H1 (cell line): ENCODE data around the gene BTBD3. TPM values are rescaled to one million over a fixed set of nuclear protein-coding genes. Genes with fewer than 3 reads are reported as not detected.

Experiments
- CTCF ChIA-PET: fragments of 300-600 bp; sonication (Branson Sonifier 250); formaldehyde crosslinking; loops from one replicate; lab custom pipeline; 2021; ENCODE audit not compliant: partially characterized antibody; lab: Charles Lee
- POLR2A ChIA-PET: fragments of 300-600 bp; sonication (Branson Sonifier 250); formaldehyde crosslinking; loops from one replicate; lab custom pipeline; 2021; ENCODE audit warnings: inconsistent platforms; ENCODE audit not compliant: partially characterized antibody; lab: Charles Lee
- DNase-seq, 2 experiments: peaks; one replicate each; pipeline versions ENCODE4 v3.0.0 to v3.0.0-alpha.2; 2010 to 2022; ENCODE audit warnings: low spot score in 2 of 2, low read depth in 1 of 2, mixed read lengths in 1 of 2
- FAIRE-seq: peaks from 2 replicates; lab custom pipeline; 2011; peaks lifted over from hg19 to GRCh38; lab: Jason Lieb, UNC
- H2AFZ ChIP-seq: 2 replicates; pipeline ENCODE4 v1.8.1; 2012; ENCODE audit warnings: low read length, inconsistent platforms
- H2AK5ac ChIP-seq: 2 replicates; pipeline ENCODE4 v1.6.1; 2013; ENCODE audit warnings: low read depth, low read length
- H2BK120ac ChIP-seq: replicated peaks from 2 replicates; pipeline ENCODE3; 2013; ENCODE audit warnings: low read depth, low read length, inconsistent platforms
- H2BK12ac ChIP-seq: 2 replicates; pipeline ENCODE4 v1.6.1; 2013; ENCODE audit warnings: low read depth, low read length
- H2BK15ac ChIP-seq: 2 replicates; pipeline ENCODE4 v1.6.1; 2013; ENCODE audit warnings: low read length
- H2BK20ac ChIP-seq: 2 replicates; pipeline ENCODE4 v1.6.1; 2013; ENCODE audit warnings: low read length
- H2BK5ac ChIP-seq: 2 replicates; pipeline ENCODE4 v1.6.1; 2013; ENCODE audit warnings: low read depth, low read length
- H3K14ac ChIP-seq: 2 replicates; pipeline ENCODE4 v1.6.1; 2013; ENCODE audit warnings: inconsistent platforms; ENCODE audit not compliant: insufficient read length
- H3K18ac ChIP-seq: 2 replicates; pipeline ENCODE4 v1.6.1; 2013; ENCODE audit warnings: low read length; ENCODE audit errors: extremely low read depth
- H3K23ac ChIP-seq: 2 replicates; pipeline ENCODE4 v1.6.1; 2013; ENCODE audit warnings: inconsistent platforms; ENCODE audit not compliant: insufficient read length
- H3K23me2 ChIP-seq: 2 replicates; pipeline ENCODE4 v1.6.1; 2013; ENCODE audit warnings: low read depth, low read length
- H3K27ac ChIP-seq: 2 replicates; pipeline ENCODE4 v1.6.1; 2011; ENCODE audit warnings: low read depth, low read length, inconsistent platforms
- H3K27me3 ChIP-seq, 4 experiments: replicated peaks in 1 of 4; 1 replicate in 1 of 4; 2 replicates in 3 of 4; pipeline versions ENCODE4 v1.6.1 to v1.8.1; 2011 to 2013; ENCODE audit warnings: low read length in 3 of 4, mild to moderate bottlenecking in 3 of 4, inconsistent platforms in 2 of 4, mixed read lengths in 2 of 4, moderate library complexity in 1 of 4; ENCODE audit not compliant: control insufficient read depth in 3 of 4, insufficient read depth in 3 of 4; ENCODE audit errors: extremely low read depth in 1 of 4
- H3K36me3 ChIP-seq, 4 experiments: 2 replicates each; pipeline versions ENCODE4 v1.6.1 to v1.8.1; 2011 to 2013; ENCODE audit warnings: mild to moderate bottlenecking in 4 of 4, low read length in 3 of 4, moderate library complexity in 2 of 4, control low read depth in 1 of 4, inconsistent platforms in 1 of 4; ENCODE audit not compliant: insufficient read depth in 4 of 4, control insufficient read depth in 2 of 4
- H3K4ac ChIP-seq: replicated peaks from 2 replicates; pipeline ENCODE3; 2013; ENCODE audit warnings: low read length, low read depth, mixed read lengths, inconsistent platforms; ENCODE audit not compliant: insufficient read length
- H3K4me1 ChIP-seq, 4 experiments: replicated peaks in 1 of 4; 1 replicate in 1 of 4; 2 replicates in 3 of 4; pipeline versions ENCODE4 v1.6.1 to v1.8.1; 2011 to 2013; ENCODE audit warnings: low read length in 3 of 4, inconsistent platforms in 2 of 4, mixed read lengths in 1 of 4; ENCODE audit not compliant: insufficient read depth in 4 of 4, control insufficient read depth in 3 of 4
- H3K4me2 ChIP-seq, 2 experiments: 2 replicates each; pipeline versions ENCODE4 v1.6.1 to v1.8.1; 2011 to 2013; ENCODE audit warnings: low read depth in 2 of 2, low read length in 2 of 2, control low read depth in 1 of 2, inconsistent platforms in 1 of 2, mild to moderate bottlenecking in 1 of 2; ENCODE audit not compliant: insufficient read depth in 1 of 2
- H3K4me3 ChIP-seq, 4 experiments: fragments of 200-600, 300-600 bp in 1 of 4; sonication (generic), shearing (Covaris generic), sonication (Bioruptor Twin) in 1 of 4; 2 replicates each; pipeline versions ENCODE4 v1.5.1 to v1.8.1; 2011 to 2016; ENCODE audit warnings: low read length in 4 of 4, low read depth in 3 of 4, control low read depth in 2 of 4, inconsistent platforms in 2 of 4, mild to moderate bottlenecking in 2 of 4, mixed read lengths in 1 of 4, moderate library complexity in 1 of 4; ENCODE audit not compliant: insufficient read depth in 2 of 4; ENCODE audit errors: extremely low read depth in 1 of 4
- H3K56ac ChIP-seq: replicated peaks from 2 replicates; pipeline ENCODE3; 2013; ENCODE audit warnings: low read depth, mild to moderate bottlenecking, mixed read lengths, low read length, inconsistent platforms; ENCODE audit not compliant: insufficient read length
- H3K79me1 ChIP-seq: 2 replicates; pipeline ENCODE4 v1.6.1; 2013; ENCODE audit warnings: low read depth, low read length, control low read depth
- H3K79me2 ChIP-seq, 2 experiments: 2 replicates each; pipeline versions ENCODE4 v1.6.1 to v1.8.1; 2012 to 2013; ENCODE audit warnings: low read length in 2 of 2, mild to moderate bottlenecking in 2 of 2, inconsistent platforms in 1 of 2; ENCODE audit not compliant: insufficient read depth in 2 of 2, control insufficient read depth in 1 of 2
- H3K9ac ChIP-seq, 4 experiments: replicated peaks in 1 of 4; 1 replicate in 1 of 4; 2 replicates in 3 of 4; pipeline versions ENCODE4 v1.6.1 to v1.8.1; 2011 to 2013; ENCODE audit warnings: low read depth in 3 of 4, low read length in 3 of 4, control low read depth in 2 of 4, mild to moderate bottlenecking in 2 of 4, moderate library complexity in 2 of 4, inconsistent platforms in 1 of 4; ENCODE audit errors: extremely low read depth in 1 of 4
- H3K9me3 ChIP-seq, 2 experiments: 2 replicates each; pipeline versions ENCODE4 v1.6.1 to v1.8.1; 2012 to 2013; ENCODE audit warnings: mild to moderate bottlenecking in 2 of 2, moderate library complexity in 2 of 2, control low read depth in 1 of 2, inconsistent platforms in 1 of 2, low read depth in 1 of 2, low read length in 1 of 2, mixed read lengths in 1 of 2; ENCODE audit not compliant: insufficient read depth in 2 of 2
- H4K20me1 ChIP-seq, 2 experiments: replicated peaks in 1 of 2; 2 replicates each; pipeline versions ENCODE3 to v1.8.1; 2011 to 2013; ENCODE audit warnings: inconsistent platforms in 2 of 2, low read length in 2 of 2, mild to moderate bottlenecking in 1 of 2; ENCODE audit not compliant: insufficient read depth in 2 of 2, control insufficient read depth in 1 of 2
- H4K5ac ChIP-seq: 2 replicates; pipeline ENCODE4 v1.6.1; 2013; ENCODE audit warnings: low read length, low read depth, mixed read lengths, inconsistent platforms; ENCODE audit not compliant: insufficient read length
- H4K8ac ChIP-seq: 2 replicates; pipeline ENCODE4 v1.8.0; 2013; ENCODE audit warnings: mild to moderate bottlenecking, moderate library complexity, low read length, inconsistent platforms; ENCODE audit not compliant: insufficient read depth; ENCODE audit errors: extremely low read depth
- H4K91ac ChIP-seq: replicated peaks from 2 replicates; pipeline ENCODE3; 2013; ENCODE audit warnings: low read length, mixed read lengths, inconsistent platforms; ENCODE audit not compliant: insufficient read length
- BCL11A ChIP-seq, 2 experiments: IDR thresholded peaks; one replicate each; pipeline ENCODE4 v1.6.1; 2011; ENCODE audit warnings: low read depth in 2 of 2, low read length in 2 of 2, mild to moderate bottlenecking in 2 of 2
- CBX8 ChIP-seq: fragments of 300-800, 300-1000 bp; sonication (generic); IDR thresholded peaks from 2 replicates; pipeline ENCODE4 v1.7.1; 2016; ENCODE audit warnings: low read depth, low read length, borderline replicate concordance
- CTCF ChIP-seq, 3 experiments: IDR thresholded peaks; 1 replicate in 2 of 3; 2 replicates in 1 of 3; pipeline versions ENCODE4 v1.5.1 to v1.6.1; 2011; ENCODE audit warnings: low read length in 3 of 3, mild to moderate bottlenecking in 3 of 3, inconsistent platforms in 2 of 3, low read depth in 1 of 3, moderate library complexity in 1 of 3; ENCODE audit not compliant: insufficient read depth in 1 of 3; ENCODE audit errors: control extremely low read depth in 1 of 3
- FOSL1 ChIP-seq: IDR thresholded peaks from 2 replicates; pipeline ENCODE4 v1.6.1; 2011; ENCODE audit warnings: mild to moderate bottlenecking, low read depth, low read length, moderate library complexity; ENCODE audit not compliant: insufficient read depth
- GTF2F1 ChIP-seq: IDR thresholded peaks from 2 replicates; pipeline ENCODE4 v1.6.1; 2012; ENCODE audit warnings: low read depth, low read length, improper control_type of control experiment, borderline replicate concordance
- JUND ChIP-seq: IDR thresholded peaks from 2 replicates; pipeline ENCODE4 v1.6.1; 2011; ENCODE audit warnings: mild to moderate bottlenecking, improper control_type of control experiment, low read length
- KDM1A ChIP-seq: fragments of 200-600, 300-600 bp; sonication (generic); IDR thresholded peaks from 2 replicates; pipeline ENCODE4 v1.7.1; 2016; ENCODE audit warnings: mild to moderate bottlenecking, low read length, borderline replicate concordance
- POLR2A ChIP-seq, 2 experiments: IDR thresholded peaks; 1 replicate in 1 of 2; 2 replicates in 1 of 2; pipeline ENCODE4 v1.6.1; 2011; ENCODE audit warnings: low read depth in 2 of 2, low read length in 2 of 2, mild to moderate bottlenecking in 2 of 2; ENCODE audit errors: control extremely low read depth in 1 of 2
- POLR2AphosphoS5 ChIP-seq: IDR thresholded peaks from 2 replicates; pipeline ENCODE4 v1.6.1; 2011; ENCODE audit warnings: low read depth, low read length
- RBBP5 ChIP-seq: IDR thresholded peaks from 2 replicates; pipeline ENCODE4 v1.7.1; 2012; ENCODE audit warnings: low read depth, mild to moderate bottlenecking, inconsistent platforms, low read length, moderate library complexity, borderline replicate concordance
- SAP30 ChIP-seq: fragments of 300-600 bp; sonication (generic); IDR thresholded peaks from 2 replicates; pipeline ENCODE4 v1.7.1; 2012; ENCODE audit warnings: low read length, moderate library complexity, mild to moderate bottlenecking, inconsistent platforms; ENCODE audit not compliant: insufficient read depth, insufficient replicate concordance
- SRF ChIP-seq: IDR thresholded peaks from 2 replicates; pipeline ENCODE4 v1.6.1; 2011; ENCODE audit warnings: mild to moderate bottlenecking, low read depth, low read length, moderate library complexity
- WGBS, 2 experiments: shearing (Covaris generic) in 1 of 2; methylation state at CpG; one replicate each; pipeline versions ENCODE4 v1.1.6 to v1.1.7; 2013 to 2015; ENCODE audit warnings: low lambda C conversion rate in 2 of 2, mixed read lengths in 2 of 2, inconsistent platforms in 1 of 2, low coverage in 1 of 2, missing lambda C conversion rate in 1 of 2; ENCODE audit not compliant: insufficient replicate concordance in 2 of 2, insufficient coverage in 1 of 2, insufficient read length in 1 of 2; ENCODE audit errors: extremely low coverage in 1 of 2, missing lambda C conversion rate in 1 of 2; 5-methylcytosine and 5-hydroxymethylcytosine counted together
- polyA plus RNA-seq, 7 experiments: library from polyadenylated mRNA; depleted of rRNA in 3 of 7; stranded (reverse) in 5 of 7; unstranded in 2 of 7; fragments of >200 nt in 5 of 7; fragments of 200-250 nt in 2 of 7; gene quantifications; 1 replicate in 5 of 7; 2 replicates in 1 of 7; 4 replicates in 1 of 7; pipeline versions ENCODE4 v1.2.1 to v1.2.3, GENCODE V29; 2011 to 2013; ENCODE audit warnings: missing spikeins in 2 of 7, mixed read lengths in 2 of 7
- total RNA-seq: library from RNA; stranded (reverse); fragmentation: NEBNext Ultra II Directional; extraction: Animal tissue kit (Norgen Biotek cat#: 25700); gene quantifications from 2 replicates; pipeline ENCODE4 v1.2.1, GENCODE V29; 2021

Gene BTBD3
- total and polyA plus RNA-seq, 2 of the 8 experiments (the other 6 are each of a cell fraction or from before 2014, with no cell fraction given): 36.7 to 45.5 TPM

DNA sequence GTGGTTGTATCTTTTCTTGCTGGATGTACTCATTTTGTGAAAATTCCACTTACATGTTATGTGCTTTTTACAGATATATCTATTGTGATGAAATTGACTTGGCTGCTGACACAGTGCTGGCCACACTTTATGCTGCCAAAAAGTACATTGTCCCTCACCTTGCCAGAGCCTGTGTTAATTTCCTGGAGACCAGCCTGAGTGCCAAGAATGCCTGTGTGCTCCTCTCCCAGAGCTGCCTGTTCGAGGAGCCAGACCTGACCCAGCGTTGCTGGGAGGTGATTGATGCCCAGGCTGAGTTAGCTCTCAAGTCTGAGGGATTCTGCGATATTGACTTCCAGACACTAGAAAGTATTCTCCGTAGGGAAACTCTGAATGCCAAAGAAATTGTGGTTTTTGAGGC is 4.9 kb downstream of the BTBD3 start:
- Histone ChIP-seq H2AK5ac (no peak overlapping the region), H2BK5ac (no peak overlapping the region), H2BK20ac (no peak overlapping the region), H4K5ac (no peak overlapping the region), H4K20me1 (peaks cover 2 to 13% of the 10 kb centered on the region in 2 experiments), H2BK120ac (no peak overlapping the region), H4K91ac (no peak overlapping the region), H3K23ac (no peak overlapping the region), H3K14ac (no peak overlapping the region), H3K23me2 (no peaks in the 10 kb centered on the region), H2BK12ac (no peak overlapping the region), H3K4ac (no peak overlapping the region), H3K56ac (no peak overlapping the region), H2BK15ac (no peak overlapping the region), H3K27ac (no peak overlapping the region), H3K4me2 (no peak overlapping the region), H3K79me2 (peaks cover 0 to 48% of the 10 kb centered on the region in 2 experiments; a peak in 2 of 4 replicates), H3K79me1 (no peaks in the 10 kb centered on the region; the same call in 1 of the 2 replicates), H3K4me1 (peaks cover 0 to 3% (median 2%) of the 10 kb centered on the region in 4 experiments; a peak in 2 of 7 replicates), H3K27me3 (no peaks in the 10 kb centered on the region), H3K9me3 (no peaks in the 10 kb centered on the region), H3K18ac (no peak overlapping the region), H3K4me3 (no peak overlapping the region), H3K9ac (no peak overlapping the region), H2AFZ (no peak overlapping the region), H4K8ac (no peak overlapping the region), H3K36me3 (peaks cover 2 to 36% (median 14%) of the 10 kb centered on the region in 4 experiments; a peak in 7 of 8 replicates)
- 94% methylated on average over 4 of the region's 4 CpGs; no CpG with 5 or more reads in 1 of the 2 experiments for WGBS, 2 experiments
- FAIRE-seq (no peak), DNase-seq (no peak)
- POLR2A ChIA-PET: no interaction called here
- CTCF ChIA-PET: interaction anchor here (1.4 to 2.0 kb wide), 2 partner anchors 9 to 10 kb away, joined by 3 to 6 read pairs; no protein-coding TSS in a partner anchor
- TF ChIP-seq CBX8 (no peak), CTCF (IDR thresholded peaks at IDR 0.05; ENCODE audit: control extremely low read depth in 1 of 3, insufficient read depth in 1 of 3, low read depth in 1 of 3, low read length in 3 of 3) (no peak), POLR2AphosphoS5 (no peak), BCL11A (IDR thresholded peaks at IDR 0.05; ENCODE audit: low read depth in 2 of 2, low read length in 2 of 2) (no peak), SRF (no peak), POLR2A (IDR thresholded peaks at IDR 0.05; ENCODE audit: control extremely low read depth in 1 of 2, low read depth in 2 of 2, low read length in 2 of 2) (no peak), JUND (no peak), GTF2F1 (no peak), FOSL1 (no peak), SAP30 (no peak), RBBP5 (no peak), KDM1A (no peak)
